ENCODE measurements around the gene COX6B1. TPM values are rescaled to one million over a fixed set of nuclear protein-coding genes. Genes with fewer than 3 reads are reported as not detected.
"Not testable (repeated sequence)": the region's sequence is repeated elsewhere in the genome, so short reads cannot be mapped to it uniquely, and the experiment has no call there.

The COX6B1 gene
- polyA plus RNA-seq, 4 donors: 326 to 2,391 (median 1,554) TPM

DNA sequence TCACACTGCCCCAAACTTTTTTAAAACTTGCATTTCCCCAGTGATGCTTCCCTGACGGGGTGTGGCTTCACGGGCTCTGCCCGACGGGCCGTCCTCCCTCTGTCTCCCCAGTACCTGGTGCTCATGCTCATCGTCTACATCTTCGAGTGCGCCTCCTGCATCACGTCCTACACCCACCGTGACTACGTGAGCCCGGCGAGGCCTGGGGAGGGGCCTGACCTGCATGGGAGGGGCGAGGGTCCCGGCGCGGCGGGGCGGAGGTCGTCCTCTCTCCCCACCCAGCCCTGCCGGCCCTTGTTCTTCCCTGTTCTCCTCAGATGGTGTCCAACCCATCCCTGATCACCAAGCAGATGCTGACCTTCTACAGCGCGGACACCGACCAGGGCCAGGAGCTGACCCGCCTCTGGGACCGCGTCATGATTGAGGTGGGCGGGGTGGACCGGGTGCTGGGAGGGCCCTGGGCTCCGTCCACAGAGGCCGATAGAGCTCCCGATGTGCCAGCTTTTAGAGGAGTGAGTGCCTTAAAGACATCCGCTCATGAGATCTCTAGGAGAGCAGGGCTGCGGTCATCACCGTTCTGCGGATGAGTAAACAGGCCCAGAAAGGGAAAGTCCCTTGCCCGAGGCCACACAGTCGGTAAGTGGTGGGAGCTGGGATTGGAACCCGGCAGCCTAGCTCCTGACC lies 25.1 kb downstream of the COX6B1 start:
- FAIRE-seq (no peak), DNase-seq (peak in 1 of 2 donors; percentile 25)
- Histone ChIP-seq H3K27ac (ENCODE audit: low read depth in 1 of 3, low read length in 2 of 3) (no peak overlapping the region), H3K4me3 (ENCODE audit: low read depth in 1 of 3, low read length in 3 of 3) (no peak overlapping the region), H3K4me1 (ENCODE audit: control insufficient read depth in 3 of 3, insufficient read depth in 2 of 3, low read depth in 1 of 3, low read length in 2 of 3) (no peaks in the 10 kb centered on the region), H3K27me3 (ENCODE audit: control insufficient read depth in 3 of 3, insufficient read depth in 3 of 3, low read length in 3 of 3) (peaks cover 0 to 20% (median 8%) of the 10 kb centered on the region in 3 donors), H3K9me3 (ENCODE audit: control insufficient read depth in 2 of 2, insufficient read depth in 1 of 2, low read depth in 1 of 2, low read length in 1 of 2) (no peaks in the 10 kb centered on the region), H3K36me3 (ENCODE audit: control insufficient read depth in 3 of 3, insufficient read depth in 2 of 3, low read depth in 1 of 3, low read length in 3 of 3) (no peaks in the 10 kb centered on the region)
- 2 to 4% (median 2%) methylated on average over 34 to 39 of the region's 39 CpGs for WGBS, 3 donors

DNA sequence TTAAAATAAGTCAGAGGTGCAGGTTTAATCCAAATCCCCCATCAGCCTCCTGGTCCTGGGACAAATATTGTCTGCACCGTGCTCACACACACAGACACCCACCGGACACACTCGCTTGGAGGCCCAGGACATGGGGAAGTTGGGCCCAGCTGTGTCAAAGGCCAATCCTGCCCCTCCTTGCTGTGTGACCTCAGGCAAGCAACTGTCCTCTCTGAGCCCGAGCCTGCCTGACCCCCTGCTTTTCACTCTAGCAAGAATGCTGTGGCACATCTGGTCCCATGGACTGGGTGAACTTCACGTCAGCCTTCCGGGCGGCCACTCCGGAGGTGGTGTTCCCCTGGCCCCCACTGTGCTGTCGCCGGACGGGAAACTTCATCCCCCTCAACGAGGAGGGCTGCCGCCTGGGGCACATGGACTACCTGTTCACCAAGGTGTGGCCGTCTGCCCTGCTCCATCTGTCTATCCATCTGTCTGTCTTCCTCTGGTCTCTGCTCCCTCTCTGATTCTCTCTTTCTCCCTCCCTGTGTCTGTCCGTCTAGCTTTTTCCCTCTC lies 27.5 kb downstream of the COX6B1 start:
- no peak for FAIRE-seq
- Histone ChIP-seq H3K27me3 (ENCODE audit: control insufficient read depth in 3 of 3, insufficient read depth in 3 of 3, low read length in 3 of 3) (peaks cover 0 to 18% (median 2%) of the 10 kb centered on the region in 3 donors), H3K27ac (ENCODE audit: low read depth in 1 of 3, low read length in 2 of 3) (no peak overlapping the region), H3K4me1 (ENCODE audit: control insufficient read depth in 3 of 3, insufficient read depth in 2 of 3, low read depth in 1 of 3, low read length in 2 of 3) (no peaks in the 10 kb centered on the region), H3K9me3 (ENCODE audit: control insufficient read depth in 2 of 2, insufficient read depth in 1 of 2, low read depth in 1 of 2, low read length in 1 of 2) (no peaks in the 10 kb centered on the region), H3K36me3 (ENCODE audit: control insufficient read depth in 3 of 3, insufficient read depth in 2 of 3, low read depth in 1 of 3, low read length in 3 of 3) (no peaks in the 10 kb centered on the region), H3K4me3 (ENCODE audit: low read depth in 1 of 3, low read length in 3 of 3) (no peak overlapping the region)
- DNase-seq: no peak
- 70 to 78% (median 71%) methylated on average over 15 of the region's 15 CpGs for WGBS, 3 donors

DNA sequence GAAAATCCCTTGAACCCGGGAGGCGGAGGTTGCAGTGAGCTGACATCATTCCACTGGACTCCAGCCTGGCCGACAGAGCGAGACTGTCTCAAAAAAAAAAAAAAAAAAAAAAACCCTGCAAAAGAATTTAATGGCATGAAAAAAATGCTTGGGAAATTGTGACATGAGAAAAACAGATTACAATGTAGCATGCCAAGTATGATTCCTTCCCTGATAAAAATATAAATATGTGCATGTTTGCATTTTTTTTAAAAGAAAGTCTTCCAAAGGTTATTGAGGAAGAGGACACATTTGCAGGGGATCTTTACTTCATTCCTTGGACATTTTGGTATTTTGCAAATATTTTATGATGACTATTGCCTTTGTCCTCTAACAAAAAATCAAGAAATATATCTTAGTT lies 41.7 kb downstream of the COX6B1 start:
- FAIRE-seq (no peak), DNase-seq (no peak)
- Histone ChIP-seq H3K9me3 (ENCODE audit: control insufficient read depth in 2 of 2, insufficient read depth in 1 of 2, low read depth in 1 of 2, low read length in 1 of 2) (no peaks in the 10 kb centered on the region), H3K27ac (ENCODE audit: low read depth in 1 of 3, low read length in 2 of 3) (no peak overlapping the region), H3K4me1 (ENCODE audit: control insufficient read depth in 3 of 3, insufficient read depth in 2 of 3, low read depth in 1 of 3, low read length in 2 of 3) (no peaks in the 10 kb centered on the region), H3K27me3 (ENCODE audit: control insufficient read depth in 3 of 3, insufficient read depth in 3 of 3, low read length in 3 of 3) (no peaks in the 10 kb centered on the region), H3K4me3 (ENCODE audit: low read depth in 1 of 3, low read length in 3 of 3) (no peak overlapping the region), H3K36me3 (ENCODE audit: control insufficient read depth in 3 of 3, insufficient read depth in 2 of 3, low read depth in 1 of 3, low read length in 3 of 3) (no peaks in the 10 kb centered on the region)
- 67 to 87% (median 68%) methylated on average over 4 of the region's 4 CpGs for WGBS, 3 donors

DNA sequence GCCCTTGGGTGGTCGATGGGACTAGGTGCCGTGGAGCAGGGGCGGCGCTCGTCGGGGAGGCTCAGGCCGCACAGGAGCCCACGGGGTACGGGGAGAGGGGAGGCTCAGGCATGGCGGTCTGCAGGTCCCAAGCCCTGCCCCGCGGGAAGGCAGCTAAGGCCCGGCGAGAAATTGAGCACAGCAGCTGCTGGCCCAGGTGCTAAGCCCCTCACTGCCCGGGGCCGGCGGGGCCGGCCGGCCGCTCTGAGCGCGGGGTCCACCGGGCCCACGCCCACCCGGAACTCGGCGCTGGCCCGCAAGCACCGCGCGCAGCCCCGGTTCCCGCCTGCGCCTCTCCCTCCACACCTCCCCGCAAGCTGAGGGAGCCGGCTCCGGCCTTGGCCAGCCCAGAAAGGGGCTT lies 43.0 kb downstream of the COX6B1 start:
- not testable (repeated sequence) for H3K27me3 ChIP-seq (ENCODE audit: control insufficient read depth in 3 of 3, insufficient read depth in 3 of 3, low read length in 3 of 3); DNase-seq; H3K27ac ChIP-seq (ENCODE audit: low read depth in 1 of 3, low read length in 2 of 3); H3K4me1 ChIP-seq (ENCODE audit: control insufficient read depth in 3 of 3, insufficient read depth in 2 of 3, low read depth in 1 of 3, low read length in 2 of 3); H3K36me3 ChIP-seq (ENCODE audit: control insufficient read depth in 3 of 3, insufficient read depth in 2 of 3, low read depth in 1 of 3, low read length in 3 of 3); H3K4me3 ChIP-seq (ENCODE audit: low read depth in 1 of 3, low read length in 3 of 3); FAIRE-seq; H3K9me3 ChIP-seq (ENCODE audit: control insufficient read depth in 2 of 2, insufficient read depth in 1 of 2, low read depth in 1 of 2, low read length in 1 of 2)
- 92 to 95% (median 95%) methylated on average over 23 to 37 of the region's 37 CpGs for WGBS, 3 donors

DNA sequence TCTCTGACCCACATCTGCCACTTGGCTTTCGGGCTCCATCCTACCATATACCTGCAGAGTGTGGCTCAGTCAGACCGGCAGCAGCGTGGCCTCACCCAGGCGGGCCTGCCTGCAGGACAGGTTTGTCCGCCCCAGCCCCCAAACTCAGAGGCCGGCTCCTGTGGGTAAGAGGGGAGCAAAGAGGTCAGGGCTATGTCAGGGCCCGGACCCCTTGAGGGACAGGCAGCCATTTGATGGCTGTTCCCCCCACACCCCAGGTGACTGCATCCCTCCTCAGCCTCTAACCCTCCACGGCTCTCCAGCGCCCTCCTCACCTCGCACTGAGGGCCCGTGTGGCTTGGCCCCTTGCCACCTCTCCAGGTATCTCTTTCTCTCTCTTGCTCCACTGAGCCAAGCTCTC lies 43.9 kb downstream of the COX6B1 start:
- no peak overlapping the region for H3K27ac ChIP-seq (ENCODE audit: low read depth in 1 of 3, low read length in 2 of 3)

DNA sequence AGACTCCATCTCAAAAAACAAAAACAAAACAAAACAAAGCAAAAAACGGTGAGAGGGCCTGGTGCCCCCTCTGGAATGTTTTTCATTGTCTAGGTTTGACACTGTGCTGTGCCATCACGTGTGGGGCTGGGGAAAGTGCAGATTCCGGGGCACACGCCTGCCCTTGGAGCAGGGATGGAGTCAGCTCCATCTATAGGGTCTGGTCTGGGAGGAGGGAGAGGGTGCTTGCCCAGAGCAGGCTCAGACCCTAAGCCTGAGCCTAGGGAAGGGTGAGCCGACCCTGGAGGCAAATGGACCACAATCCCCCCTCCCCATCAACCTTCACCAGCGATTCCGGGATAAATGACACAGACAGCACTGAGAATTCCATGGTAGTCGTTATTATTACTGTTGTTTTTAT lies 45.3 kb downstream of the COX6B1 start:
- Histone ChIP-seq H3K9me3 (ENCODE audit: control insufficient read depth in 2 of 2, insufficient read depth in 1 of 2, low read depth in 1 of 2, low read length in 1 of 2) (no peaks in the 10 kb centered on the region), H3K27ac (ENCODE audit: low read depth in 1 of 3, low read length in 2 of 3) (no peak overlapping the region), H3K4me3 (ENCODE audit: low read depth in 1 of 3, low read length in 3 of 3) (no peak overlapping the region), H3K4me1 (ENCODE audit: control insufficient read depth in 3 of 3, insufficient read depth in 2 of 3, low read depth in 1 of 3, low read length in 2 of 3) (no peaks in the 10 kb centered on the region), H3K36me3 (ENCODE audit: control insufficient read depth in 3 of 3, insufficient read depth in 2 of 3, low read depth in 1 of 3, low read length in 3 of 3) (no peaks in the 10 kb centered on the region), H3K27me3 (ENCODE audit: control insufficient read depth in 3 of 3, insufficient read depth in 3 of 3, low read length in 3 of 3) (no peaks in the 10 kb centered on the region)
- 6 to 13% (median 10%) methylated on average over 8 of the region's 8 CpGs for WGBS, 3 donors
- no peak for DNase-seq
- FAIRE-seq: no peak

More for the DNA sequence above, 43.9 kb downstream of the COX6B1 start:
- FAIRE-seq (no peak), DNase-seq (no peak)
- no peaks in the 10 kb centered on the region for H3K9me3 ChIP-seq (ENCODE audit: control insufficient read depth in 2 of 2, insufficient read depth in 1 of 2, low read depth in 1 of 2, low read length in 1 of 2)
- 33 to 72% (median 51%) methylated on average over 11 of the region's 11 CpGs for WGBS, 3 donors
- H3K4me3 ChIP-seq (ENCODE audit: low read depth in 1 of 3, low read length in 3 of 3): no peak overlapping the region
- no peaks in the 10 kb centered on the region for H3K4me1 ChIP-seq (ENCODE audit: control insufficient read depth in 3 of 3, insufficient read depth in 2 of 3, low read depth in 1 of 3, low read length in 2 of 3)
- no peaks in the 10 kb centered on the region for H3K27me3 ChIP-seq (ENCODE audit: control insufficient read depth in 3 of 3, insufficient read depth in 3 of 3, low read length in 3 of 3)
- no peaks in the 10 kb centered on the region for H3K36me3 ChIP-seq (ENCODE audit: control insufficient read depth in 3 of 3, insufficient read depth in 2 of 3, low read depth in 1 of 3, low read length in 3 of 3)

DNA sequence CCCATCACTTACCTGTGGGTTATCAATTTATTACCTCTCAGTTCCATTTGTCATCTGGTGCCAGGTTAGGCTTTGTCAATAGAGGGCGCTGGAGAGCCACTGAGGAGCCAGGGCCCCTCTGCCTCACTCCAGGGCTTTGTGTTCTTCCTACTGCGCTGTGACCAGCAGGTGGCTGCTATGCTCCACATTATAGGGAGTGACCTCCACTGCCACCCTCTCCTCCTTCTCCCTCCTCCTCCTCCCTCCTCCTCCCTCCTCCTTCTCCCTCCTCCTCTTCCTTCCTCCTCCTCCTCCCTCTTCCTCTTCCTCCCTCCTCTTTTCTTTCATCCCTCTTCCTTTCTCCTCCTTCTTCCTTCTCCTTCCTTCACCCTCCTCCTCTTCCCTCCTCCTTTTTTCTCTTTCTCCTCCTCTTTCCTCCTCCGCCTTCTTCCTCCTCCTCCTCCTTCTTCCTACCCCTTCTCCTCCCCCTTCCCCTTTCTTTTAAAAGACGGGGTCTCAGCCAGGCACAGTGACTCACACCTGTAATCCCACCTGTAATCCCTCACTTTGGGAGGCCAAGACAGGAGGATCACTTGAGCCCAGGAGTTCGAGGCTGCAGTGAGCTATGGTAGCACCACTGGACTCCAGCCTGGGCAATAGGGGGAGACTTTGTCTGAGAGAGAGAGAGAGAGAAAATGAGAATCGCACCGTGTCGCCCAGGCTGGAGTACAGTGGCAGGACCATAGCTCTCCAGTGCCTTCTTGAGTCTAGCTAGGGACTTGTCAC lies 45.9 kb downstream of the COX6B1 start:
- WGBS, 3 donors: 34 to 37% (median 37%) methylated on average over 8 of the region's 8 CpGs
- H3K4me1 ChIP-seq (ENCODE audit: control insufficient read depth in 3 of 3, insufficient read depth in 2 of 3, low read depth in 1 of 3, low read length in 2 of 3): no peaks in the 10 kb centered on the region
- H3K27ac ChIP-seq (ENCODE audit: low read depth in 1 of 3, low read length in 2 of 3): no peak overlapping the region
- no peaks in the 10 kb centered on the region for H3K27me3 ChIP-seq (ENCODE audit: control insufficient read depth in 3 of 3, insufficient read depth in 3 of 3, low read length in 3 of 3)
- no peaks in the 10 kb centered on the region for H3K9me3 ChIP-seq (ENCODE audit: control insufficient read depth in 2 of 2, insufficient read depth in 1 of 2, low read depth in 1 of 2, low read length in 1 of 2)
- DNase-seq (peak; percentile 93 to 94), FAIRE-seq (no peak)
- no peak overlapping the region for H3K4me3 ChIP-seq (ENCODE audit: low read depth in 1 of 3, low read length in 3 of 3)
- H3K36me3 ChIP-seq (ENCODE audit: control insufficient read depth in 3 of 3, insufficient read depth in 2 of 3, low read depth in 1 of 3, low read length in 3 of 3): no peaks in the 10 kb centered on the region

DNA sequence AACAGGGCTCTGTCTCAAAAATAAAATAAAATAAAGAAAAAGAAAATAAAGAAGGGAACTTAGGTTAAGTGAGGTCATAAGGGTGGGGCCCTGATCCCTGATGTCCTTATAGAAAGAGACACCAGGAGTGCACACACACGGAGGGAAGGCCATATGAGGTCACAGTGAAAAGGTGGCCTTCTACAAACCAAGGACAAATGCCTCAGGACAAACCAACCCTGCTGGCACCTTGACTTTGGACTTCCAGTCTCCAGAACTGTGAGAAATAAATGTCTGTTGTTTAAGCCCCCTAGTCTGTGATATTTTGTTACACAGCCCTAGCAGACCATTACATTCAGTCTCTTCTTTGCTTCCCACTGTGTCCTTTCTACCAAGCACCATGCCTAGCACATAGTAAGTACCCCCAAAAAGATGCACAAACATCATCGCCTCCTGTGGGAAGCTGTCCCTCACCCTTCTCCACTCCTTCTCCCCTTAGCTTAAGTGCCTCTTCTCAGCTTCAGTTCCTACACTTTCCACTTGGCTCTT lies 47.8 kb downstream of the COX6B1 start:
- DNase-seq: no peak
- no peaks in the 10 kb centered on the region for H3K27me3 ChIP-seq (ENCODE audit: control insufficient read depth in 3 of 3, insufficient read depth in 3 of 3, low read length in 3 of 3)
- no peak overlapping the region for H3K27ac ChIP-seq (ENCODE audit: low read depth in 1 of 3, low read length in 2 of 3)
- H3K4me3 ChIP-seq (ENCODE audit: low read depth in 1 of 3, low read length in 3 of 3): no peak overlapping the region
- no peaks in the 10 kb centered on the region for H3K4me1 ChIP-seq (ENCODE audit: control insufficient read depth in 3 of 3, insufficient read depth in 2 of 3, low read depth in 1 of 3, low read length in 2 of 3)
- no peak for FAIRE-seq
- no peaks in the 10 kb centered on the region for H3K36me3 ChIP-seq (ENCODE audit: control insufficient read depth in 3 of 3, insufficient read depth in 2 of 3, low read depth in 1 of 3, low read length in 3 of 3)
- WGBS, 3 donors: 68 to 87% (median 70%) methylated on average over 2 of the region's 2 CpGs
- H3K9me3 ChIP-seq (ENCODE audit: control insufficient read depth in 2 of 2, insufficient read depth in 1 of 2, low read depth in 1 of 2, low read length in 1 of 2): no peaks in the 10 kb centered on the region

Data from small intestine (tissue), 7 donors.